ENCODE measurements around the gene MST1R. TPM values are rescaled to one million over a fixed set of nuclear protein-coding genes. Genes with fewer than 3 reads are reported as not detected.
A peak's percentile ranks its signal among the peaks of the same experiment; 100 is the strongest.

The MST1R gene
- total RNA-seq, 1 donor from 2014 or later, result 131 TPM

DNA sequence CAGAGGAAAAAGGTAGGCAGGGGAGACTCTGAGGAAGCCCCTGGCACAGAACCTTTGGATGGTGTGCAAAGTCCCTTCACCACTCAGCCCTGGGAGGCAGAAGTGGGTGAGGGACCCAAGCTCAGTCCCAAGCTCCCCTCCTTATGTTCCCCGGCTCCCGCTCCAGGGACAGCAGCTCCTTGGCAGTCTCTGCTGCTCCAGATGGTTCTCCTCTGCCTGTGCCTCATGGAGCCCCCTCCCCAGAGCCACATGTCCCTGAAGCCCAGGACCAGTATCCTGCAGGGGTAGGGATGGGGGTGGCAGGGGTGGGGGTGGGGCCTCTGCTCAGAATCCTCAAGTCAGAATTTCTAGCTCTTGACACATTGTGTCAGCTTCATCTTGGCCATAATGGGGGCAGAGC, 26.0 kb downstream of the MST1R start:
- no peak for DNase-seq (ENCODE audit: low spot score)

DNA sequence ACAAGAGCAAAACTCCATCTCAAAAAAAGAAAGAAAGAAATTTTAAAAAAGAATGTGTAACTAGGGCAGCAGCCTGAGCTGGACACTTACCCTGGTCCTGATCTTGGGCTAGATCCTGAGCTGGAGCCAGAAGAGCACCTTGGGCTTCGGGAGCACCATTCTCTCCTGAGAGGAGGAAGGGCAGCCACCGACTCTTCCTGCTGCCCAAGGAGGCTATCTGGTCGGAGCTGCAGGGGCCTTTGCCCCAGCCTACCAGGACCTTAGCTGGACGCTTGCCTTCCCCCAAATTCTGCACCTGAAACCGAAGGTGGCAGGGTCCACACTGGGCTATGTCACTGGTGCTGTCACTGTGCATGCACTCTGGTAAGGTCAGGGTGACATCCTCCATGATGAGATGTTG, 27.1 kb downstream of the MST1R start:
- no peak for DNase-seq (ENCODE audit: low spot score)

DNA sequence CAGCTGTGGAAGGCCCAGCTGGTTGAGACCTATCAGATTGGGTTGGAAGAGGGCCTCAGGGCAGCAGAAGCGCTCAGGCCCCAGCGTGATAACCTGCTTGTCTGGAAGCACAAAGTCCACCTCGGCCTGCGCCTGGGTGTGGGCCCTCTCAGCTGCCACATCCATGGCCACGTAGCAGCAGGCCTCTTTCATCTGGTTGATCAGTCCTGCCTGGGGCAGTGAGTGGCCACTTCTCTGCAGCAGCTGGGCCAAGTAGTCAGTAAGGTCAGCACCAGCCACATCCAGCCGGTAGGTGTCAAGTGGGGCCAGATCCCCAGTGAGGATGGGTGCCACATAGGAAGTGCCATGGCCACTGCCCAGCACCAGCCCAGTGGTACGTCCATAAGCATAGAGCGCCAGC, 30.1 kb downstream of the MST1R start:
- peak; percentile 16 for DNase-seq (ENCODE audit: low spot score)

DNA sequence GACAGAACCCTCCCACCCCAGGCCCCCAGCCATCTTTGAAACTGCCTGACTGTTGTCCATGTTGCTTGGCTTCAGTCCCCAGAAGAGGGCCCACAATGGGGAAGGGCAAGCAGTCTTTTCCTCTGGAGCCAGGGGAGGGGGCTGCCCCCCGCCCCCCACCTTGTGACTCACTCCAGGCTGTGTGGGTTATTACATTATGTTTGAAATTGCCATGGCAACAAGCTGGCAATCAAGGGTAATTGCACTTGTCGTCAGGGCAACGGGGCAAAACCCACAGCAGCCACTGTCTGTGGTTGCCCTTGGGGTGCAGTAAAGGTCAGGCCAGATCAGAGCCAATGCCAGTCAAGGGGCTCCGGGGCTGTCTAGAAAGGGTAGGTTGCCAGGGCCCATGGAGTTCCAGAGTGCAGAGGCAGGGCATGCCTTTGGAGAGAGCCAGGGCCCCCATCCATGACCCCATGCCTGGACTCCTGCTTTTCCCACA, 30.8 kb downstream of the MST1R start:
- no peak for DNase-seq (ENCODE audit: low spot score)

DNA sequence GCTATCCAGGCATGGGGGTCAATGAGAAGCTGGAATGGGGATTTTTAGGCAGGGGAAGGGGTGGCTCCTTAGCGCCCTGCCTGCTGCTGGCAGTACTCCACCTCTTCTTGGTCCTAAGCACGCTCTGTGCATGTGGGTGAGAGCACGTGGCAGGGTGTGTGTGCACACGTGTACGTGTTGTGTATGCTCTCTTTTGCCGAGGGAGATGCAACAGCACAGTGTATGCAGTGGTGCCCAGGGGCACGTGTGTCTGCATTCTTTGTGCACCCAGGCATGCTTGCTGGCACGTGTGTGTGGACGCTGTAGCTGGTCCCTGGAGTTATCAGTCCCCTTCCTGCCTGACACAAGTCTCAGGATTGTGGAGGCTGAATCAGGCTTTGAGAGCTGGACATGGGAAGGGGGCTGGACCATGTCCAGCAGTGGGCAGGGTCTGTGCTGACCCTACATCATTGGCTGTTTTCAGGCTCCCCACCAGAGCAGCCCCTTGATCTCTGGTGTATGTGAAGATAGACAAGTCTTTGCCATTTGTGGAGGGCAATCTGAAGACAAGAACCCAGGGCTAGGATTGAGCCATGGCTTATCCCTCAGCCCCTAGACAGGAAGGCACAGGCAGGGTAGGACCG, 32.0 kb downstream of the MST1R start:
- DNase-seq (ENCODE audit: low spot score), result no peak

DNA sequence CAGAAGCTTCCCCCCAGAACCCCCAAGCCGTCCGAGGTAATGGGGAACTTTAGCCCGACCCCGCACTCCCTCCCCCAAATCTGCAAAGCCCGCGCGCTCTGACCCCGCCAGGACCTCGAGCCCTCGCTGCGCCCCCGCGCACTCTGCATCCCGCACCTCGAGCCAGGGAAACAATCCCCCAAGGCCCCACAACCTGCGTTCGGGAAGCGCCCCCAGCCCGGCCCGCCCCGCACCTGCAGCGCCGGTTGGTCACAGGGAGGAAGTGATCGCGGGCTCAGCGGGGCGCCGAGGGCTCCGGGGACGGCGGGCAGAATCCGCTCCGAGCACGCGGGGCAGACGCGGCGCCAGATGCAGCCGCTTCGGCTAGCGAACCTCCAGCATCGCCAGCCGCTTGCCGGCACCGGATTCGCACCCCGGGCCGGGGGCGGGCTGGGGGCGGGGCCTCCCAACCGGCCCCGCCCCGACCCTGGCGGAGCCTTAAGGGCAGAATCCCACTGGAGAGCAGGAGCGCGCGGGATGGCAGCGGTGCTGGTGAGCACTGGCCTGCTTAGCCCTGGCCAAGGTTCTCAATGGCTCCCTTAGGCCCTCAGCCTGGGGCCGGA, 34.0 kb downstream of the MST1R start, which contains the start of gene CAMKV:
Gene CAMKV, minus strand, starts transcription at position 382 of the 602 bp plus-strand sequence. CDS start 7,518 bp downstream, outside the sequence.
- DNase-seq (ENCODE audit: low spot score), result no peak

DNA sequence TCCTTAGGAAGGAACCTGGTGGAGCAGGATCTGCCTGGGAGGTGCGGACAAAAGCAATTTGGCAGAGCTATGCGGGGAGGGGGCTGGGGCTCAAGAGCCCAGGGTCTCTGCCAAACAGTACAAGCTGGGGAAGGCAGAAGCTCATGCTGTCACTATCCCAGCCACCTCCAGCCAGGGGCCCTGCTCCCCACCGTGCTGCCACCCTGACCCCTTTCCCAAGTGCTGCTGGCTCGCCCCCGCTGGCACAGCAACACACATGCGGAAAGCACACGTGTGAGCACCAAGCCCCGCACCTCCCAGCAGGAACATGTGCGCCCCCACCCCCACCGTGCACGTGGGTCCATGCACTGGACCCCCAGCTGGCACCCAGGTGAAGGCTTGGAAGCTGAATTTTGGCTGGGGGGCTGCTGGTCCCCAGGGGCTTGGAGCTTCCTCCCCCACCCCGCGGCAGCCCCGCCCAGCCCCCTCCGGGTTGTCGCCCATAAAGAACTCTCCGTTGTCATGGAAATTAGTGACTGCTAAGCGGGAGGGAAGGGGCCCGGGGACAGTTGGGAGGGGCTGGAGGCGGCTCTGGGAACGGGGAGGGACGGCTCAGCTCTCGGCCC, 34.7 kb downstream of the MST1R start:
- DNase-seq (ENCODE audit: low spot score), result no peak

DNA sequence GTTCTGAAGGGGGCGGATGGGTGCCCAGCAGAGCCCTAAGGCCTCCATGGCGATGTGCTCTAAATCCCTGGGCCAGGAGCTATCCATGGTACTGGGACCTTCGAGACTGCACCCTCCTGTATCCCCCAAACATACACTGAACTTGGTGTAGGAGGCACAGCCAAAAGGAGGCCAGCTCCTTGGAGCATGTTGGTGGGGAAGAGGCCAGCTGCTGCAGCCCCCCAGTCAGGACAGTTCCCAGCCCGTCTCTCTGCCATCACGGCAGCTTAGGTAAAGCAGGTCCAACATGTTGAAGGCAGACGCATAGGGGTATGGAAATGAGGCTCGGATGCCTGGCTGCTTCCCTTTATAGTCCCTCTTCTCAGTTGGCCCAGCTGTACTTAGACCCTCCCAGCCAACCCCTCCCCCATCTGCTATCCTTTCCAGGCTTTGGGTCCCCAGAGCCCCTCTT, 35.8 kb downstream of the MST1R start:
- peak; percentile 16 for DNase-seq (ENCODE audit: low spot score)

DNA sequence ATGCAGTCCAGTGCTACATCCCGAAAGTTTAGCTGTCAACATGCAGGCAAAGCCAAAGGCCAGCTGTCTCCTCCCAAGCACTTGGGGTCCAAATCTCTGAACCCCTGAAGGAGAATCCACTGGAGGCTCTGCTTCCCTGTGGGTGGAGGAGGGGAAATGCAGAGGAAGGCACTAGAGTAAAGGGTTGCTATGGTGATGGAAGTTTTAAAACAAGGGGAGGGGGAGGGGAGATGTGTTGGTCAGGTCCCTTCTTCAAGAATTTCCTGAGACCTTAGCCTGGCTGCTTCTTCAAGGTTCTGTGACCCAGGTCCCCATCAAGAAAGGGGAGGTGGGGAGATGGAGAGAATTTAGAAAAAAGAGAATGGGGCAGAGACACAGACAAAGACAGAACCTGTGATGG, 36.3 kb downstream of the MST1R start:
- no peak for DNase-seq (ENCODE audit: low spot score)

DNA sequence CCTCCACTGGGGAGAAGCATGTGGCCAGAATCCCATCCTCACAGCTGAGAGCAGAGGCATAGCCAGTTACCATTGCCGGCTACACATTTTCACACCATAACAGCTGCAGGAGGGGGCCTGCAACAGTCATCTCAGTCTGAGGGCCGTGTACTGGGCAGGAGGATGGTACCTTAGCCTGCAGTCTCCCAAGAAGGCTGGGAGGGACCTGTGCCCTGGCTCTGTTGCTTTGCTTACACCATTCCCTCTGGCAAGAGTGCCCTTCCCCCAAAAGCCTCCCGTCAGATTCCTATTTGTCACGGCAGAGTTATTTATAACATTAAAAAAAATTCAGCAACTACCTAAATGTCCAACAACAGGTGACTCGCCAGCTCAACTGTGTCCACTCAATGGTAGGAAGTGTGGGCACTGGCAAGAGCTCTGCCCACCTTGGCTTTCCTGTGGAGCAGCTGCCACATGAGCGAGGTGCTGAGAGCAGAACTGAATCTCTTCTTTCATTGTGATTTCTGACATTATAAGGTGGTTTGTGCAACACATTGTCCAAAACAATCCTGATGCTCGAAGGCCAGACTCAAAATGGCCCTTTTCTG, 38.4 kb downstream of the MST1R start:
- no peak for DNase-seq (ENCODE audit: low spot score)

DNA sequence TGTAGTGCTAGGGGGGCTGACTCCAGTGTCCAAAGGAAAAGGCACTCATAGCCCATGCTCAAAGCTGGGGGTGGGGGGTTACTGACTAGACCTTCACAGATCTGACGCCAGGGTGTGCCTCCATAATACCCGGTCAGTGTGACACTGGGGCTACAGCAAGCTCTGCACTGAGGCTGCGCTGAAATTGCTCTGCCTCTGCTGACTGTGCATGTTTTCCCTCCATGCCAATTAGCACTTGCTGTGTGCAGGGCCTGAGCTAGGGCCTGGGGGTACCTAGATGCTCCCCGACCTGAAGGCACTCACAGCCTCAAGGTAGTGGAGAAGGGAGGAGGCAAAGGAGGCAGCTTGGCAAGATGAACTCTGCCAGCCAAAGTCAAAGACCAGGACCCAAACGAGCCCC, 39.2 kb downstream of the MST1R start:
- DNase-seq (ENCODE audit: low spot score), result no peak

DNA sequence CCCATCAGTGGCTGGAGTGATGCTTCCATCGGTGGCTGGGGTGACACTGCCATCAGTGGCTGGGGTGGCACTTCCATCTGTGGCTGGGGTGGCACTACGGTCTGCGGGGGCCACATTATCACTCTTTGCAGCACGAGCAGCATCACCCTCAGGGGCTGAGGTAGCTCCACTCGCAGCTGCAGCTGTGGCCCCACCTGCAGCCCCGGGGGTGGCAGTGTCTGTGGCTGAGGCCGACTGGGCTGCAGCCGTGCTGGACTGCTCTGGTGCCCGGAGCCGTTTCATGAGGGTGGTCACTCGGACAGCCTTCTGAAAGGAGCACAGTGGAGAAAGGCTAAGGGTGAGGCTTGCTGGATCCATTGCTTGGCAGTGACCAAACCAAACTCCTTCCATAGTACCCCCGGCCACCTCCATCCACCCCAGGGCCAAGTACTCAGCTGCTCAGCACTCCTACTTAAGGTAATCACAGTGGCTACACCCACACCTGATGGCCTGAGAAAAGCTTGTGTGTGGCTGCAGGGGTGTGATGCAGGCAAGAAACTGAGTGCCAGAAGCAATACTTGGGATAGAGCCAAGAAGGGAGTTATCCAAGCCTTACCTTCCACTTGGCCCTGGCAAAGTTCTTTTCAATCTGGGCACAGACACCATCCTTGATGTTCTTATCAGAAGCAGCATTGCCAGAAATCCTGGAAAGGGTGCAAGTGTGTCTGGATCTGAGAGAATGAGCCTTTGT, 43.9 kb downstream of the MST1R start:
- no peak for DNase-seq (ENCODE audit: low spot score)

DNA sequence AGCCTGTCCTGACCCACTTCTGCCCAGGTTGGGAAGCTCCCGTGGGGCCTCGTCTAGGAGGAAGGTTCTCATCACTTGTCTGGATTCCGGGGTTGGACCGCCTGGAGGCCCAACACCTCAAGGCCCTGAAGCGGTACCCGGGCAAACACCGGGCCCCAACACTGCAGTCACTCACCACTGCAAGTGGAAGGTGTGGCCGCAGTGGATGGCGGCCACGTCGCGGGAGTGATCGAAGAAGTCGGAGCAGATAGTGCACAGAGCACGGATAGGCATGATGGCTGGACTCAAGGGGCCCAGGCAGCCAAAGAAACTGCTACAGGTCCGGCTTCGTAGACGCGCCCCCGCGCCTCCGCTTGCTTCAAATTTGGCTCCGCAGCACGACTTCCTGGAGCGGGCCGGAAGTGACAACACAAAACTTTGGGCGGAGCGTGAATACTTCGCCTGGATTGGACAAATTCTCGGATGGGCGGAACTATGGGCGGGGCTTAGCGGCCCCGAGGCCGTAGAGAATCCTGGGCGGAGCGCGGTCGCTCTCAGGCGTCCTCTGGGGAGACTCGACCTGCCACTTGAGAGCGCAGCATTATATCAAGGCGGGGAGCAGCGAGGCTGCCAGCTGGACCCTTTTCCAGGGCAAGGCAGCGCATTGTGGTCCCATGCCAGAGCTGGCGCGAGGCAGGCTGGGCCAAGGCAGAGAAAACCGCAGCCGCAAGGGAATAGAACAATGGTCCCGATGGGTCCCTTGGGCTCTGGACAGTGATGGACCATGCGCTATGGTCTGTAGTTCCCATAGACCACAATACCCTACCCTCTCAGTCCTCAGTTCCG, 47.3 kb downstream of the MST1R start, which contains the start of gene TRAIP:
Gene TRAIP, minus strand, starts transcription at position 384 of the 825 bp plus-strand sequence. Its CDS starts 111 bp downstream, at position 273.
- peak; percentile 96 for DNase-seq (ENCODE audit: low spot score)

DNA sequence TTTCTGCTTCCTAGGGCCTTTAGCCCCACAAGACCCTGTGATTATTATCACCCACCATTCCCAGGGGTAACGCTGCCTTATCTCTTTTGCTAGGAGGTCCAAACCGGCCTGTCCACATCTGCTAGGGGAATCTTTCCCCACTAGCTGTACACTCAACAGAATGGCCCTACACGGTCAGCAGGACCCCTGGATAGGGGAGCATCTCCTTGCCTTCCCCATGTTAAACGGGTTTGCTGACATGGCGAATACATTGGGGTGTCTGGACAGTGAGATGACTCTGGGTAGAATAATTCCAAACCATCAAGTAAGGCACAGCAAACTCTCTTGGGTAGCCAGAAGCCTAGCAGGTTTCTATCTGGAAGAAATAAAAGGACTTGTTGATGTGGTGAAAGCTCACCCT, 48.0 kb downstream of the MST1R start:
- DNase-seq (ENCODE audit: low spot score), result no peak

DNA sequence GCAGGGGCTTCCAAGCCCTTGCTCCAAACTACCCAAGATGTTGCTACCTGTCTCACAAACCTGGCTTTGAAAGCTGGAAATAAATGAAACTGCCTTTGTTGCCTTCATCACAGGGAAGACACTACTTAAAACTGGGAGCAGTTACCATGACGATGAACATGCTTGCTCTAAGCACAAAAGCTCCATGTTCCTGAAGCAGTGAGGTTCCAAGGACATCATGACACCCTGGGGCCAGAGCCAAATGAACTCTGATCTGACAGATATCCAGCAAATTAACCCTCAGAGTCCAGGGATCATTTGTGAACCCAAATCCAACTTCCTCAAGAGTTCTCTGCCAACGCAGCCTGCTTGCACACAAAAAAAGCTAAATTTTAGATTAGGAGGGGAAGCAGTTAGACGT, 58.0 kb downstream of the MST1R start:
- peak; percentile 22 for DNase-seq (ENCODE audit: low spot score)

DNA sequence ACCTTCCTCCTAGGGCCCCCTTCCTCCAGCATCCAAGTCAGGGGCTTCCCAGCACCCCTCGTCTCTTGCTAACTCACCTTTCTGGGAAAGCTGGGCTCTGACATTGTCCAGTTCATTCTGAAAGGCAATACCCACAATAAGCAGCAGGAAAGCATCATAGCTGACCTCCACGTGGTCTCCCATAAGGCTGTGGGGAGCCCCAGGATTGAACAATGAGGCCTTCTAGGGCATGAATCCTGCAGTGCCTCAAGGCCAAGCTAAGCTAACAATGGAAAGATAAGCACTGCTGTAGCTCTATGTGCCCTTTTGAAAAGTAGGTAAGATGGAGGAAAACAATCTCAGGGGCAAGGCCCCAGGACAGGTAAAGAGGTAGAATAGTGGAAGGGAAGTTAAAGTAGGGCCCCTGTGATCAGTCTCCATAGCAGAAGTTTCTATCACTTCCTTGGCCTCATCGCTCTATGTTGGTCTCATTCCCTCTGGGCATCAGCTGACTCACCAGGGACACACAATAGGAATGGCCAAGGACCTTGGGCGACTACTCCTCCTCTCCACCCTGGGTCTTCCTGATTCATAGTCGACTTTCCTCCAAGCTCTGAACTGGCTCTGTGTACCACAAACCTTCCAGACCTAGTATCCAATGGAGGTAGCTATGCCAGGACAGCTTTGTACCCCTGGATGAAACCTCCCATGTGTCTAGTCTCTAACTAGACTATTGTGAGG, 59.0 kb downstream of the MST1R start:
- DNase-seq (ENCODE audit: low spot score), result no peak

DNA sequence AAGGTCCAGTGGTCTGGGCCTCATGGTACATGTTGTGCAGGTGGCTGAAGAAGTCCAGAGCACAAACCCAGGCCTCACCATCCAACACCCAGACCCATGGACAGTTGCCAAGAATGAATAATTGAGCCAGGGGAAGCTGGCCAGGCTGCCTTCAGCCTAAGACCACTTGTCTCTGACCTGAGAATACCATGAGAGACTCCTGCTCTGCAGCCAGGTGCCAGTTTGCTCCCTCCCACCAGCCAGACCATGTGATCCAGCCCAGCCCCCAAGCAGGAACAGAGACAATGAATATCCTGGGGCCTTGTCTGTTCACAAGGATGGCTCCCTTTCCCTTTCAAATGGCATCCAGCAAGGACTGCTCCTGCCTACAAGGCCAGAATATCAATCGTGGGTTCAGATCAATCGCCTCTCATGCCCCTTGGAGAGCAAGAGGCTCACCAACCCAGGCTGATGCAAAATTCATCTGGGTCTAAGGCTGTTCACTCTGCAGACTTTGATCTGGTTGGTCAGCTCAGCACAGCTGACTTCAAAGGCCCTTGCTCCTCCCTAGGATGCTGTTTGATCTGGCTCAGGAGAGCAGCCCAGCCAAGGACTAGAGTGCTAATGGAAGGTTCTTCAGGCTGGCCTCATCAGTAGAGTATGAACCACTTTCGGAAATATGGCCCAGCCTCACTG, 60.7 kb downstream of the MST1R start:
- no peak for DNase-seq (ENCODE audit: low spot score)

DNA sequence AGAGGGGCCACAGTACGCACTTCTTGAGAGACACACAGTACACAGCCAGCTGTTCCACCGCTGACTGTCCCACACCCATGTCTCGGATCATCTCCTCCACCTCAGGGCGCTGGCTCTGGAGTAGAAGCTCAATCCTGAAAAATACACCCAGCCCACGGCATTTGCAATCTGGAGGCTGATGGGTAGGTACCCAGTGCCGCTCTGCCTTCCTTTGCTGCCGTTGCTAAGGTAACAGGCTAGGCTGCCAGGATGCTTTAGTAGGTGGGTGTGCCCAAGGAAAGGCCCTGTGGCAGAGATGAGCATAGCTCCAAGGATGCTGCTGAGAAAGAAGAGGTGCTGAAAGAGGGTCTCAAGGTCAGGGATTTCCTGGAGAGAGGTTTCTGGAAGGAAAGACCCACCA, 61.9 kb downstream of the MST1R start:
- DNase-seq (ENCODE audit: low spot score), result no peak

DNA sequence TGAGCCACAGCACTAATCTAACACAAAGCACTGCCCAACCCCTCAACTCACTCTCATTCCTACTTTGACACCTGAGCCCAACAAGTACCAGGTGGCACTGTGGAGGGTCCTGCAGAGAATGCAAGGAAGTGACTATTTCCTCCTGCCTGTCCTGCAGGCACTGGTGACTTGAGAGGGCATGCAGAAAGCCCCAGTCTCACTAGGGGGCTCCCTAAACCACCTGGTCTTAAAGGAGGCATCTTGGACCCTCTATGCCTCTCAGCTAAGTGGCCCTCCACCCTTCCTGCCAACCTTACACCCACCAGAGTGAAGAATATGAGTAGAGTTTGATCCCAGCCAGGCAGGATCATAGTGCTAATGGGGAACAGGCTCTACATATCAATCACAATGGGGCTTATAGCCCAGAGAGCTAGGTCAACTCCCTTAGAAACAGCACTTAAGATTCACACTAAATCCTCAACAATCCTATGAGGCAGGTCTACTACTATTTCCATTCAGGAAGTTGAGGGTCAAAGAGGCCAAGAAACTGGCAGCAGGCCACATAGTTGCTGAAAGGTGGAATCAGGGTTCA, 62.5 kb downstream of the MST1R start:
- no peak for DNase-seq (ENCODE audit: low spot score)
